Stomach (tissue), 9 donors: ENCODE measurements around the gene NHLH2. TPM values are rescaled to one million over a fixed set of nuclear protein-coding genes. Genes with fewer than 3 reads are reported as not detected.

Experiments
- DNase-seq, 2 donors: peaks; one replicate each; pipeline versions ENCODE4 v3.0.0 to v3.0.0-alpha.2; 2013 to 2019
- H3K27ac ChIP-seq, 5 donors: fragments of 200-600 bp in 4 of 5; sonication (generic) in 4 of 5; one replicate each; pipeline ENCODE4 v1.5.1; 2013 to 2019; ENCODE audit warnings: mild to moderate bottlenecking in 1 of 5, moderate library complexity in 1 of 5
- H3K27me3 ChIP-seq, 3 donors: fragments of 200-600 bp; sonication (generic); one replicate each; pipeline ENCODE4 v1.5.1; 2017 to 2019; ENCODE audit warnings: mixed run types in 1 of 3
- H3K36me3 ChIP-seq, 4 donors: fragments of 200-600 bp; sonication (generic); 1 replicate in 3 of 4; 2 replicates in 1 of 4; pipeline ENCODE4 v1.5.1; 2016 to 2019
- H3K4me1 ChIP-seq, 4 donors: fragments of 200-600 bp; sonication (generic); one replicate each; pipeline ENCODE4 v1.5.1; 2016 to 2019
- H3K4me3 ChIP-seq, 4 donors: fragments of 200-600 bp; sonication (generic) in 3 of 4; one replicate each; pipeline ENCODE4 v1.5.1; 2016 to 2019; ENCODE audit warnings: mild to moderate bottlenecking in 1 of 4
- H3K9me3 ChIP-seq, 4 donors: fragments of 200-600 bp; sonication (generic); one replicate each; pipeline ENCODE4 v1.5.1; 2016 to 2019
- EP300 ChIP-seq: sonication (generic); formaldehyde crosslinking; IDR thresholded peaks from one replicate; pipeline ENCODE4 v1.6.1; 2017; ENCODE audit warnings: antibody characterized with exemption
- POLR2A ChIP-seq, 4 donors: fragments of 450-650 bp; IDR thresholded peaks; one replicate each; pipeline ENCODE4 v1.6.1; 2016; ENCODE audit warnings: antibody characterized with exemption in 4 of 4, control low read depth in 2 of 4, mild to moderate bottlenecking in 1 of 4, moderate library complexity in 1 of 4
- POLR2AphosphoS5 ChIP-seq, 3 donors: sonication (generic); formaldehyde crosslinking; IDR thresholded peaks; one replicate each; pipeline ENCODE4 v1.6.1; 2016; ENCODE audit warnings: antibody characterized with exemption in 3 of 3
- WGBS, 5 donors: extraction: QIAGEN DNeasy Blood & Tissue Kit in 3 of 5; methylation state at CpG; one replicate each; pipeline versions ENCODE4 v1.1.5 to v1.1.7; 2013 to 2018; 5-methylcytosine and 5-hydroxymethylcytosine counted together
- intact Hi-C: fragments of 100-400 bp; cut with DNase I; formaldehyde crosslinking; loops from one replicate; pipeline ENCODE4 v1.15.1; 2023; ENCODE audit warnings: low total_unique reads
- polyA plus RNA-seq, 3 donors: library from polyadenylated mRNA; stranded (reverse); fragments of 200-250 nt; gene quantifications; one replicate each; pipeline ENCODE4 v1.2.3, GENCODE V29; 2013
- total RNA-seq, 5 donors: library from RNA; depleted of rRNA; stranded (reverse); fragments of >200 nt; gene quantifications; one replicate each; pipeline versions ENCODE4 v1.1.0 to v1.2.3, GENCODE V29; 2014 to 2016
- TF ChIP-seq, protein P1 (sequence below), 7 experiments: fragments of 450-650 bp in 4 of 7; fragments of 200-600 bp in 3 of 7; sonication (generic) in 3 of 7; IDR thresholded peaks; one replicate each; pipeline ENCODE4 v1.5.1; 2016 to 2019; ENCODE audit warnings: antibody characterized with exemption in 7 of 7, control low read depth in 2 of 7, mild to moderate bottlenecking in 1 of 7
- donor health status: healthy with polysubstance abuse.
- donor health status: Bipolar disorder and iron deficiency.
- donor health status: healthy.

NHLH2 gene
- total and polyA plus RNA-seq, 8 donors, result 0.31 to 1.5 TPM; not detected in 6

DNA sequence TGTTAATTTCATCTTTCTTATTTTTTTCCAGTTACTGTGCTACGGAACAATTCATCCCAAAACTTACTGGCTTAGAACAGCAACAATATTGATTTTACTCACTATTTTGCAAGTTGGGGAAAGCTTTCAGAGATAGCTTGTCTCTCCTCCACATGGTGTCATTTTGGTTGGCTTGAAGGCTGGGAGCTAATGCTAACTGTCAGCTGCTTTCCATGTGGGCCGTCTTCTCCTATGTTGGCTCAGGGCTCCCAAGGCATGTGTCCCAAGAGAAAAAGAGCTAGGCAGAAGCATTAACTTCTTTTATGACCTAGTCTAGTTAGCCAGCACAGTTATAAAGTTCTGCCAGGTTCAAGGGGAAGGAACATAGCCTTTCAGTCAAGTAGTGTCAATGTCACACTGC lies 38.5 kb downstream of the NHLH2 start:
- Histone ChIP-seq H3K36me3 (no peaks in the 10 kb centered on the region), H3K9me3 (no peaks in the 10 kb centered on the region), H3K27me3 (no peaks in the 10 kb centered on the region), H3K4me3 (no peak overlapping the region), H3K4me1 (peaks cover 0 to under 1% (median 0%) of the 10 kb centered on the region in 4 donors), H3K27ac (no peak overlapping the region)
- intact Hi-C loops, result no loop called here
- no peak for DNase-seq
- WGBS, 5 donors, result 66 to 95% (median 80%) methylated on average over 2 of the region's 2 CpGs
- no peak for TF ChIP-seq EP300
- TF ChIP-seq, protein P1, sequence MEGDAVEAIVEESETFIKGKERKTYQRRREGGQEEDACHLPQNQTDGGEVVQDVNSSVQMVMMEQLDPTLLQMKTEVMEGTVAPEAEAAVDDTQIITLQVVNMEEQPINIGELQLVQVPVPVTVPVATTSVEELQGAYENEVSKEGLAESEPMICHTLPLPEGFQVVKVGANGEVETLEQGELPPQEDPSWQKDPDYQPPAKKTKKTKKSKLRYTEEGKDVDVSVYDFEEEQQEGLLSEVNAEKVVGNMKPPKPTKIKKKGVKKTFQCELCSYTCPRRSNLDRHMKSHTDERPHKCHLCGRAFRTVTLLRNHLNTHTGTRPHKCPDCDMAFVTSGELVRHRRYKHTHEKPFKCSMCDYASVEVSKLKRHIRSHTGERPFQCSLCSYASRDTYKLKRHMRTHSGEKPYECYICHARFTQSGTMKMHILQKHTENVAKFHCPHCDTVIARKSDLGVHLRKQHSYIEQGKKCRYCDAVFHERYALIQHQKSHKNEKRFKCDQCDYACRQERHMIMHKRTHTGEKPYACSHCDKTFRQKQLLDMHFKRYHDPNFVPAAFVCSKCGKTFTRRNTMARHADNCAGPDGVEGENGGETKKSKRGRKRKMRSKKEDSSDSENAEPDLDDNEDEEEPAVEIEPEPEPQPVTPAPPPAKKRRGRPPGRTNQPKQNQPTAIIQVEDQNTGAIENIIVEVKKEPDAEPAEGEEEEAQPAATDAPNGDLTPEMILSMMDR (IDR thresholded peaks at IDR 0.05), result no peak
- no peak for TF ChIP-seq POLR2AphosphoS5 (IDR thresholded peaks at IDR 0.05)
- no peak for TF ChIP-seq POLR2A (IDR thresholded peaks at IDR 0.05)

DNA sequence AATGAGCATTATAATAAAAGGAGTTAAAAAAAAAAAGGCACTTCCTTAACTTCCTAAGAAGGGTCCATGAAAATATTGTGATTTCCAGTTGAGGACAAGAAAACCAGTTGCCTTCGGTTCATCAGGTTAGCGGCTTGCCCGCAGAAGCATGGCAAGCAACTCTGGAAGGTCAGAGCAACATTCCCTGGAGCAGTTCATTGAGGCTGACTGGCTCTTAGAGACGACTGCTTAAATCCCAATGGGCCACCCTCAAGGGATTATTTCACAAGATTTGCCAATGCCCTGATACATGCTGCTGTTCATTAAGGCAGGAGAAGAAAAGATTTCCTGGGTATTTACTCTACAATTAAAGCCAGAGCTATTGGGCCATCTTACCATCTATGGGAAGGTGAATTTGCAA lies 43.4 kb downstream of the NHLH2 start:
- H3K27me3 ChIP-seq, result peaks cover 0 to 20% (median 6%) of the 10 kb centered on the region in 3 donors
- no peaks in the 10 kb centered on the region for H3K36me3 ChIP-seq
- intact Hi-C loops, result no loop called here
- no peaks in the 10 kb centered on the region for H3K9me3 ChIP-seq
- no peak overlapping the region for H3K27ac ChIP-seq
- WGBS, 5 donors, result 81 to 94% (median 93%) methylated on average over 4 of the region's 4 CpGs
- TF ChIP-seq POLR2A (IDR thresholded peaks at IDR 0.05), result no peak
- TF ChIP-seq, protein P1 (IDR thresholded peaks at IDR 0.05), result no peak
- no peak for TF ChIP-seq POLR2AphosphoS5 (IDR thresholded peaks at IDR 0.05)
- TF ChIP-seq EP300, result no peak
- H3K4me1 ChIP-seq, result no peaks in the 10 kb centered on the region
- no peak overlapping the region for H3K4me3 ChIP-seq
- DNase-seq, result no peak

DNA sequence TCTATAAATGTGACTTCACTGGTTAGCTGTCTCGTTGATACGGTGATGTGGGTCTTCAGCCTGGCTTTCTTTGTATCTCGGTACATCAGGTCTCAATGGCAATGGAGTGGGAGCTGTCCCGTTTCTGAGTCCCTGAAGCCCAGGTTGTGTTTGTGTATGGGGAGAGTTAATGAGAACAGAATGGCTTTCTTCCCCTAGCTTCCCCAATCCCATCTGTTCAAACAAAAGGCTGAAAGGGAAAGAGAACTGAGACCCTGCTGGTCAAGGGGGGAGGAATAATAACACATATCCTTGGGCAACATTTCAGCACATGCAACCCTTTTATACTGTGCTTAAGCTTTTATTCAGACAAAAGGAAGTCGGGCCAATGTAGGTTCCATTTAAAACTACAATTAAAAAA lies 44.0 kb downstream of the NHLH2 start:
- no peak overlapping the region for H3K4me3 ChIP-seq
- TF ChIP-seq EP300 (no peak), POLR2A (IDR thresholded peaks at IDR 0.05) (no peak), POLR2AphosphoS5 (IDR thresholded peaks at IDR 0.05) (no peak)
- TF ChIP-seq, protein P1 (IDR thresholded peaks at IDR 0.05), result no peak
- intact Hi-C loops, result no loop called here
- peaks cover 0 to 21% (median 6%) of the 10 kb centered on the region in 3 donors for H3K27me3 ChIP-seq
- H3K9me3 ChIP-seq, result no peaks in the 10 kb centered on the region
- H3K4me1 ChIP-seq, result no peaks in the 10 kb centered on the region
- WGBS, 5 donors, result 65 to 68% (median 67%) methylated on average over 5 of the region's 5 CpGs
- H3K36me3 ChIP-seq, result no peaks in the 10 kb centered on the region
- no peak overlapping the region for H3K27ac ChIP-seq
- DNase-seq, result no peak

DNA sequence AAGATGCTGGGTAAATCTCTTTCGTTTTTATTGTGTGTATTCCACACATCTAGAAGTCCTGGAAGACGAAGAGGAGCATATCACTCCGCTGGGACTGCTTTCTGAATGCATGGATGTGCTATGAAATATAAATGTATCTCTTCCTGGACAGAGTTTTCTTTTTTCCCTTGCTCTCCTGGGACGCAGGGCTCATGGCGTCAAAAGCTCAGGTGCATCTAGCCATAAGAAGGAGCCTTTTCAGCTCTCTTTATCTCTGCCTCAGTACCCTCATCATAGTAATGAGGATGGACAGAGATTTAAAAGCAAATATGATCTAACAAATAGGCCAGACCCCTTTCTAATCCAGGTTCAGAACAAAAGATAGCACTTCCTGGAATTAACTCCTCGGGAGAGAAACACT lies 44.9 kb downstream of the NHLH2 start:
- intact Hi-C loops, result no loop called here

More for the DNA sequence above, 44.9 kb downstream of the NHLH2 start:
- 80 to 83% (median 82%) methylated on average over 6 of the region's 6 CpGs for WGBS, 5 donors
- no peak for DNase-seq
- H3K27me3 ChIP-seq, result peaks cover 0 to 21% (median 6%) of the 10 kb centered on the region in 3 donors
- H3K36me3 ChIP-seq, result no peaks in the 10 kb centered on the region
- no peak overlapping the region for H3K27ac ChIP-seq
- no peak for TF ChIP-seq POLR2AphosphoS5 (IDR thresholded peaks at IDR 0.05)
- TF ChIP-seq POLR2A (IDR thresholded peaks at IDR 0.05), result no peak
- TF ChIP-seq EP300, result no peak
- TF ChIP-seq, protein P1 (IDR thresholded peaks at IDR 0.05), result no peak
- H3K4me3 ChIP-seq, result no peak overlapping the region
- H3K4me1 ChIP-seq, result no peaks in the 10 kb centered on the region
- H3K9me3 ChIP-seq, result no peaks in the 10 kb centered on the region
